HCT116 (cell line): Measurements from ENCODE around the gene PSME2. TPM values are rescaled to one million over a fixed set of nuclear protein-coding genes. Genes with fewer than 3 reads are reported as not detected.

Source experiments
- CBX3 ChIP-seq: IDR thresholded peaks from 2 replicates; pipeline ENCODE4 v1.6.1; 2012; ENCODE audit warnings: low read depth
- CEBPB ChIP-seq: IDR thresholded peaks from 2 replicates; pipeline ENCODE4 v1.6.1; 2012; ENCODE audit warnings: low read depth
- CTCF ChIP-seq, 3 experiments: fragments of 200-600 bp in 1 of 3; sonication (generic) in 1 of 3; IDR thresholded peaks in 2 of 3; conservative IDR thresholded peaks in 1 of 3; 2 replicates each; pipeline ENCODE4 v1.5.1; 2012 to 2017; ENCODE audit warnings: low read depth in 2 of 3, low read length in 2 of 3, antibody characterized with exemption in 1 of 3, borderline replicate concordance in 1 of 3, control low read depth in 1 of 3, mild to moderate bottlenecking in 1 of 3, mixed read lengths in 1 of 3, mixed run types in 1 of 3, moderate library complexity in 1 of 3; ENCODE audit not compliant: insufficient read depth in 1 of 3
- MAX ChIP-seq: IDR thresholded peaks from 2 replicates; pipeline ENCODE4 v1.6.1; 2012
- POLR2A ChIP-seq: IDR thresholded peaks from 2 replicates; pipeline ENCODE4 v1.7.0; 2011; ENCODE audit warnings: borderline replicate concordance; ENCODE audit not compliant: insufficient read depth, insufficient read length; ENCODE audit errors: extremely low read depth
- POLR2AphosphoS5 ChIP-seq: IDR thresholded peaks from 2 replicates; pipeline ENCODE4 v1.6.1; 2011; ENCODE audit warnings: mild to moderate bottlenecking, low read depth, low read length, moderate library complexity
- RAD21 ChIP-seq: IDR thresholded peaks from 2 replicates; pipeline ENCODE4 v1.6.1; 2012; ENCODE audit warnings: low read depth, mild to moderate bottlenecking
- SIN3A ChIP-seq: IDR thresholded peaks from 2 replicates; pipeline ENCODE4 v1.6.1; 2012; ENCODE audit warnings: low read depth
- YY1 ChIP-seq: IDR thresholded peaks from 2 replicates; pipeline ENCODE4 v1.6.1; 2011; ENCODE audit warnings: low read length, low read depth, moderate library complexity, mild to moderate bottlenecking; ENCODE audit not compliant: insufficient replicate concordance; ENCODE audit errors: extremely low read depth
- ZBTB33 ChIP-seq: IDR thresholded peaks from 2 replicates; pipeline ENCODE4 v1.6.1; 2011; ENCODE audit warnings: mild to moderate bottlenecking, low read length, moderate library complexity; ENCODE audit not compliant: insufficient replicate concordance; ENCODE audit errors: extremely low read depth
- ZNF274 ChIP-seq: fragments of 200-500 bp; sonication (Bioruptor generic); IDR thresholded peaks from 2 replicates; pipeline ENCODE4 v1.6.1; 2014; ENCODE audit warnings: mild to moderate bottlenecking, low read depth, low read length, inconsistent platforms
- total RNA-seq: library from RNA; stranded (reverse); gene quantifications from one replicate; pipeline ENCODE4 v1.2.1, GENCODE V29; 2021; ENCODE audit not compliant: unreplicated experiment

PSME2 gene
- total RNA-seq, 1 experiment from 2014 or later = 160 TPM

GRCh38 chr14:24188251-24189058 lies 42.0 kb upstream of the PSME2 start, which contains the start of gene IPO4 (continued):
- TF ChIP-seq CTCF (IDR thresholded peaks at IDR 0.05 in 2 of 3, conservative IDR thresholded peaks at IDR 0.05 in 1 of 3; ENCODE audit: borderline replicate concordance in 1 of 3, insufficient read depth in 1 of 3, low read depth in 2 of 3, low read length in 2 of 3) (no peak), MAX (peak; percentile 100), CBX3 (peak; percentile 97), CEBPB (no peak), POLR2A (peak; percentile 88), POLR2AphosphoS5 (peak; percentile 89), ZBTB33 (peak; percentile 61), RAD21 (no peak), YY1 (peak; percentile 85), SIN3A (peak; percentile 97), ZNF274 (no peak)
- TF ChIP-seq, all 23 proteins: peak for 14
